Mucosa of descending colon (tissue), 3 donors: Measurements from ENCODE around the gene NPTXR. TPM values are rescaled to one million over a fixed set of nuclear protein-coding genes. Genes with fewer than 3 reads are reported as not detected.

Experiments used
- ATAC-seq: fragments of 200-7000 bp; cut with Tn5 transposase; one replicate; pipeline ENCODE4 v1.9.1; 2020; ENCODE audit warnings: mild to moderate bottlenecking, moderate library complexity
- DNase-seq, 3 donors: peaks; one replicate each; pipeline ENCODE4 v3.0.0-alpha.2; 2020
- H3K36me3 ChIP-seq: fragments of 200-600 bp; one replicate; pipeline ENCODE4 v1.8.0; 2021; ENCODE audit warnings: low read depth, mild to moderate bottlenecking
- H3K4me1 ChIP-seq: fragments of 200-600 bp; one replicate; pipeline ENCODE4 v1.8.0; 2021; ENCODE audit warnings: low read depth, mild to moderate bottlenecking
- H3K4me3 ChIP-seq: fragments of 200-600 bp; one replicate; pipeline ENCODE4 v1.8.0; 2021; ENCODE audit warnings: mild to moderate bottlenecking
- H3K9me3 ChIP-seq: fragments of 200-600 bp; one replicate; pipeline ENCODE4 v1.8.0; 2021; ENCODE audit warnings: mild to moderate bottlenecking
- intact Hi-C, 2 donors: fragments of 100-400 bp; cut with DNase I in 1 of 2; cut with micrococcal nuclease in 1 of 2; formaldehyde crosslinking; loops; one replicate each; pipeline versions ENCODE4 v1.11.0 to v1.11.1; 2022; cut with DNase I, micrococcal nuclease
- total RNA-seq, 3 donors: library from RNA; stranded (reverse); fragmentation: NEBNext Ultra II Directional in 2 of 3; extraction: Animal tissue kit (Norgen Biotek cat#: 25700) in 2 of 3; gene quantifications; one replicate each; pipeline versions ENCODE4 v1.2.1 to v1.2.4, GENCODE V29; 2021 to 2023
- TF ChIP-seq, protein P1 (sequence below): fragments of 200-600 bp; IDR thresholded peaks from one replicate; pipeline ENCODE4 v1.8.0; 2022; ENCODE audit warnings: antibody characterized with exemption, mild to moderate bottlenecking
- donor health status: DM: no; HTN: no; CAD: no; lungs with moderate emphysema.
- donor health status: DM: no; HTN: no; CAD: no.
- donor health status: DM: no; HTN: yes; CAD: no.

The NPTXR gene
- total RNA-seq, 3 donors from 2014 or later, result 0.84 to 15.5 (median 1.2) TPM

GRCh38 chr22:38874529-38875222 is 30.8 kb upstream of the NPTXR start:
- DNase-seq, result no peak
- TF ChIP-seq, protein P1, sequence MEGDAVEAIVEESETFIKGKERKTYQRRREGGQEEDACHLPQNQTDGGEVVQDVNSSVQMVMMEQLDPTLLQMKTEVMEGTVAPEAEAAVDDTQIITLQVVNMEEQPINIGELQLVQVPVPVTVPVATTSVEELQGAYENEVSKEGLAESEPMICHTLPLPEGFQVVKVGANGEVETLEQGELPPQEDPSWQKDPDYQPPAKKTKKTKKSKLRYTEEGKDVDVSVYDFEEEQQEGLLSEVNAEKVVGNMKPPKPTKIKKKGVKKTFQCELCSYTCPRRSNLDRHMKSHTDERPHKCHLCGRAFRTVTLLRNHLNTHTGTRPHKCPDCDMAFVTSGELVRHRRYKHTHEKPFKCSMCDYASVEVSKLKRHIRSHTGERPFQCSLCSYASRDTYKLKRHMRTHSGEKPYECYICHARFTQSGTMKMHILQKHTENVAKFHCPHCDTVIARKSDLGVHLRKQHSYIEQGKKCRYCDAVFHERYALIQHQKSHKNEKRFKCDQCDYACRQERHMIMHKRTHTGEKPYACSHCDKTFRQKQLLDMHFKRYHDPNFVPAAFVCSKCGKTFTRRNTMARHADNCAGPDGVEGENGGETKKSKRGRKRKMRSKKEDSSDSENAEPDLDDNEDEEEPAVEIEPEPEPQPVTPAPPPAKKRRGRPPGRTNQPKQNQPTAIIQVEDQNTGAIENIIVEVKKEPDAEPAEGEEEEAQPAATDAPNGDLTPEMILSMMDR, result no peak
- intact Hi-C loops, result loop anchor here in 1 of 2 donors (10.0 kb wide), 1 partner anchor 130 kb away; no protein-coding TSS in a partner anchor
- Histone ChIP-seq H3K9me3 (no peaks in the 10 kb centered on the region), H3K4me1 (peaks cover 14% of the 10 kb centered on the region), H3K4me3 (no peak overlapping the region), H3K36me3 (no peaks in the 10 kb centered on the region)
- ATAC-seq, result no peak

GRCh38 chr22:38873469-38874411 is 29.9 kb upstream of the NPTXR start:
- intact Hi-C loops, result loop anchor here in 1 of 2 donors (10.0 kb wide), 1 partner anchor 131 kb away; no protein-coding TSS in a partner anchor
- peaks cover 14% of the 10 kb centered on the region for H3K4me1 ChIP-seq
- DNase-seq, result no peak

GRCh38 chr22:38872831-38873248 is 29.0 kb upstream of the NPTXR start:
- no peaks in the 10 kb centered on the region for H3K9me3 ChIP-seq
- DNase-seq, result peak; percentile 44 to 66 (median 59)
- intact Hi-C loops, result loop anchor here in 1 of 2 donors (10.0 kb wide), 1 partner anchor 132 kb away; no protein-coding TSS in a partner anchor

More at GRCh38 chr22:38873469-38874411, 29.9 kb upstream of the NPTXR start:
- H3K9me3 ChIP-seq, result no peaks in the 10 kb centered on the region
- ATAC-seq, result no peak
- H3K36me3 ChIP-seq, result no peaks in the 10 kb centered on the region
- H3K4me3 ChIP-seq, result no peak overlapping the region
- TF ChIP-seq, protein P1, result no peak

GRCh38 chr22:38872172-38872830 is 28.5 kb upstream of the NPTXR start, which contains the start of gene CBX6:
Gene CBX6 (minus strand): TSS chr22:38872216. CDS start chr22:38872190, 26 bp downstream.
- DNase-seq (peak; percentile 94), ATAC-seq (peak; percentile 83)
- H3K9me3 ChIP-seq, result no peaks in the 10 kb centered on the region
- no peaks in the 10 kb centered on the region for H3K36me3 ChIP-seq
- TF ChIP-seq, protein P1, result no peak
- H3K4me3 ChIP-seq, result peak within 1 kb of the TSS; percentile 40
- intact Hi-C loops, result loop anchor here in 1 of 2 donors (10.0 kb wide), 1 partner anchor 132 kb away; no protein-coding TSS in a partner anchor
- H3K4me1 ChIP-seq, result peaks cover 14% of the 10 kb centered on the region

More at GRCh38 chr22:38872831-38873248, 29.0 kb upstream of the NPTXR start:
- Histone ChIP-seq H3K4me1 (peaks cover 14% of the 10 kb centered on the region), H3K36me3 (no peaks in the 10 kb centered on the region), H3K4me3 (peak overlapping the region; percentile 40)
- peak; percentile 6 for ATAC-seq
- TF ChIP-seq, protein P1, result no peak
